ENCODE results near the gene RIPPLY3. TPM values are rescaled to one million over a fixed set of nuclear protein-coding genes. Genes with fewer than 3 reads are reported as not detected.

Gene RIPPLY3
- total RNA-seq, 1 donor from 2014 or later = 0.27 TPM

GRCh38 chr21:37039411-37040075 is 33.0 kb downstream of the RIPPLY3 start:
- Mint-ChIP-seq H3K4me3 (ENCODE audit: unreplicated experiment) (no peak overlapping the region), H3K27me3 (ENCODE audit: unreplicated experiment) (peaks cover 3% of the 10 kb centered on the region), H3K27ac (ENCODE audit: unreplicated experiment) (no peak overlapping the region), H3K36me3 (ENCODE audit: unreplicated experiment) (no peaks in the 10 kb centered on the region), H3K9me3 (ENCODE audit: unreplicated experiment) (peaks cover 4% of the 10 kb centered on the region), H3K4me1 (ENCODE audit: unreplicated experiment) (peaks cover 4% of the 10 kb centered on the region)
- no peak for TF ChIP-seq CTCF (IDR thresholded peaks at IDR 0.05)
- no peak for DNase-seq (ENCODE audit: extremely low spot score, unreplicated experiment)

- no peak for DNase-seq (ENCODE audit: extremely low spot score, unreplicated experiment)
- no peaks in the 10 kb centered on the region for H3K36me3 Mint-ChIP-seq (ENCODE audit: unreplicated experiment)
- no peak for TF ChIP-seq CTCF (IDR thresholded peaks at IDR 0.05)
- H3K9me3 Mint-ChIP-seq (ENCODE audit: unreplicated experiment) = peaks cover 4% of the 10 kb centered on the region
- H3K27ac Mint-ChIP-seq (ENCODE audit: unreplicated experiment) = no peak overlapping the region
- peaks cover 3% of the 10 kb centered on the region for H3K27me3 Mint-ChIP-seq (ENCODE audit: unreplicated experiment)
- H3K4me1 Mint-ChIP-seq (ENCODE audit: unreplicated experiment) = peaks cover 4% of the 10 kb centered on the region
- no peak overlapping the region for H3K4me3 Mint-ChIP-seq (ENCODE audit: unreplicated experiment)
Measured at GRCh38 chr21:37040212-37040611, 33.7 kb downstream of the RIPPLY3 start.

- Mint-ChIP-seq H3K27me3 (ENCODE audit: unreplicated experiment) (peaks cover 4% of the 10 kb centered on the region), H3K27ac (ENCODE audit: unreplicated experiment) (no peak overlapping the region), H3K4me3 (ENCODE audit: unreplicated experiment) (no peak overlapping the region), H3K4me1 (ENCODE audit: unreplicated experiment) (peaks cover 3% of the 10 kb centered on the region), H3K9me3 (ENCODE audit: unreplicated experiment) (no peaks in the 10 kb centered on the region), H3K36me3 (ENCODE audit: unreplicated experiment) (no peaks in the 10 kb centered on the region)
- TF ChIP-seq CTCF (IDR thresholded peaks at IDR 0.05) = no peak
- no peak for DNase-seq (ENCODE audit: extremely low spot score, unreplicated experiment)
Measured at GRCh38 chr21:37041706-37042271, 35.3 kb downstream of the RIPPLY3 start.

GRCh38 chr21:37043818-37044217 is 37.3 kb downstream of the RIPPLY3 start:
- DNase-seq (ENCODE audit: extremely low spot score, unreplicated experiment) = no peak
- Mint-ChIP-seq H3K4me3 (ENCODE audit: unreplicated experiment) (no peak overlapping the region), H3K27ac (ENCODE audit: unreplicated experiment) (no peak overlapping the region), H3K4me1 (ENCODE audit: unreplicated experiment) (peaks cover 3% of the 10 kb centered on the region), H3K27me3 (ENCODE audit: unreplicated experiment) (peaks cover 15% of the 10 kb centered on the region), H3K36me3 (ENCODE audit: unreplicated experiment) (no peaks in the 10 kb centered on the region), H3K9me3 (ENCODE audit: unreplicated experiment) (no peaks in the 10 kb centered on the region)
- TF ChIP-seq CTCF (IDR thresholded peaks at IDR 0.05) = no peak

- no peak for DNase-seq (ENCODE audit: extremely low spot score, unreplicated experiment)
- Mint-ChIP-seq H3K27ac (ENCODE audit: unreplicated experiment) (no peak overlapping the region), H3K4me1 (ENCODE audit: unreplicated experiment) (peaks cover 3% of the 10 kb centered on the region), H3K27me3 (ENCODE audit: unreplicated experiment) (peaks cover 16% of the 10 kb centered on the region), H3K4me3 (ENCODE audit: unreplicated experiment) (no peak overlapping the region), H3K36me3 (ENCODE audit: unreplicated experiment) (no peaks in the 10 kb centered on the region), H3K9me3 (ENCODE audit: unreplicated experiment) (no peaks in the 10 kb centered on the region)
- no peak for TF ChIP-seq CTCF (IDR thresholded peaks at IDR 0.05)
Measured at GRCh38 chr21:37044643-37045042, 38.1 kb downstream of the RIPPLY3 start.

Data from osteocyte (in vitro differentiated cells).